ENCODE data around the gene SPRR1A. TPM values are rescaled to one million over a fixed set of nuclear protein-coding genes. Genes with fewer than 3 reads are reported as not detected.

SPRR1A gene
- total and polyA plus RNA-seq, 2 of the 13 experiments (the other 11 are each of a cell fraction or from before 2014, with no cell fraction given), result not detected

- Histone ChIP-seq H3K9ac (ENCODE audit: insufficient read depth, low read depth, low read length) (no peak overlapping the region), H3K27me3 (ENCODE audit: control insufficient read depth in 1 of 2, insufficient read depth in 2 of 2, low read length in 2 of 2) (no peaks in the 10 kb centered on the region; a peak in 1 of 5 replicates), H3K27ac (ENCODE audit: extremely low read length, insufficient read depth, low read length) (no peak overlapping the region), H2AFZ (ENCODE audit: low read length) (no peak overlapping the region), H3K36me3 (replicated peaks in 1 of 2; ENCODE audit: control insufficient read depth in 1 of 2, insufficient read depth in 2 of 2, low read length in 2 of 2) (no peaks in the 10 kb centered on the region), H3K4me3 (replicated peaks in 1 of 3; ENCODE audit: insufficient read depth in 1 of 3, low read depth in 2 of 3, low read length in 3 of 3) (no peak overlapping the region), H3K4me2 (ENCODE audit: low read depth, low read length) (no peak overlapping the region), H4K20me1 (ENCODE audit: insufficient read depth, low read length) (no peaks in the 10 kb centered on the region), H3K4me1 (ENCODE audit: insufficient read depth, low read length) (no peaks in the 10 kb centered on the region), H3K79me2 (ENCODE audit: insufficient read depth, low read length) (no peaks in the 10 kb centered on the region), H3K9me3 (ENCODE audit: low read length) (no peaks in the 10 kb centered on the region)
- ATAC-seq (no peak), FAIRE-seq (no peak), DNase-seq (ENCODE audit: low spot score) (no peak)
- POLR2A ChIA-PET, result no interaction called here
- in situ Hi-C loops (cut with HindIII; ENCODE audit: extremely low pct_ligation_motif_present, low pct_unique_long_range_greater_than_20kb) (no loop called here), intact Hi-C loops (cut with micrococcal nuclease; ENCODE audit: unreplicated experiment) (no loop called here)
- TF ChIP-seq POGZ (CRISPR knock-in tag; IDR thresholded peaks at IDR 0.05), result no peak
- TF ChIP-seq PRDM4 (CRISPR knock-in tag; IDR thresholded peaks at IDR 0.05; ENCODE audit: borderline replicate concordance), result no peak
- CTCF ChIA-PET (ENCODE audit: low intra/inter-chr PET ratio, low total read pairs), result no interaction called here
- 1% methylated on average over 4 of the region's 4 CpGs for whole genome bisulfite sequencing (ENCODE audit: low lambda C conversion rate)
- BruUV-seq (replicated peaks), result no TSS peak
Measured at GRCh38 chr1:152965853-152966252, 18.0 kb upstream of the SPRR1A start.

GRCh38 chr1:152967201-152967600 is 16.7 kb upstream of the SPRR1A start:
- POLR2A ChIA-PET, result no interaction called here
- CTCF ChIA-PET (ENCODE audit: low intra/inter-chr PET ratio, low total read pairs), result no interaction called here
- Histone ChIP-seq H3K27ac (ENCODE audit: extremely low read length, insufficient read depth, low read length) (no peak overlapping the region), H3K9ac (ENCODE audit: insufficient read depth, low read depth, low read length) (no peak overlapping the region), H4K20me1 (ENCODE audit: insufficient read depth, low read length) (no peaks in the 10 kb centered on the region), H2AFZ (ENCODE audit: low read length) (no peak overlapping the region), H3K4me3 (replicated peaks in 1 of 3; ENCODE audit: insufficient read depth in 1 of 3, low read depth in 2 of 3, low read length in 3 of 3) (no peak overlapping the region), H3K9me3 (ENCODE audit: low read length) (no peaks in the 10 kb centered on the region), H3K27me3 (ENCODE audit: control insufficient read depth in 1 of 2, insufficient read depth in 2 of 2, low read length in 2 of 2) (no peaks in the 10 kb centered on the region; a peak in 1 of 5 replicates), H3K79me2 (ENCODE audit: insufficient read depth, low read length) (no peaks in the 10 kb centered on the region), H3K36me3 (replicated peaks in 1 of 2; ENCODE audit: control insufficient read depth in 1 of 2, insufficient read depth in 2 of 2, low read length in 2 of 2) (no peaks in the 10 kb centered on the region), H3K4me1 (ENCODE audit: insufficient read depth, low read length) (no peaks in the 10 kb centered on the region), H3K4me2 (ENCODE audit: low read depth, low read length) (no peak overlapping the region)
- DNase-seq (ENCODE audit: low spot score), result no peak
- TF ChIP-seq SNAI1 (CRISPR knock-in tag; IDR thresholded peaks at IDR 0.05; ENCODE audit: borderline replicate concordance) (no peak), PRPF4 (IDR thresholded peaks at IDR 0.05; ENCODE audit: low read depth, low read length, poor library complexity, severe bottlenecking) (no peak)
- no peak for FAIRE-seq
- intact Hi-C loops (cut with micrococcal nuclease; ENCODE audit: unreplicated experiment), result no loop called here
- 6% methylated on average over 5 of the region's 7 CpGs for WGBS (ENCODE audit: low lambda C conversion rate)
- no peak for ATAC-seq
- BruUV-seq (replicated peaks), result no TSS peak
- in situ Hi-C loops (cut with HindIII; ENCODE audit: extremely low pct_ligation_motif_present, low pct_unique_long_range_greater_than_20kb), result no loop called here

All from HepG2 (cell line).